GM18520 (cell line): Measurements from ENCODE around the gene LRRC59.

Experiments
- ATAC-seq: cut with Tn5 transposase; IDR thresholded peaks from one replicate; pipeline ENCODE4 v1.9.1; 2021; ENCODE audit not compliant: unreplicated experiment

The LRRC59 gene

GRCh38 chr17:50363217-50364060, 33.9 kb downstream of the LRRC59 start:
- ATAC-seq, result no peak

GRCh38 chr17:50362661-50363060, 34.7 kb downstream of the LRRC59 start:
- ATAC-seq, result no peak

- ATAC-seq, result no peak
Observed at GRCh38 chr17:50361561-50362480, 35.5 kb downstream of the LRRC59 start.

- ATAC-seq, result no peak
Observed at GRCh38 chr17:50360486-50361115, 36.7 kb downstream of the LRRC59 start.

GRCh38 chr17:50359998-50360461, 37.3 kb downstream of the LRRC59 start:
- ATAC-seq, result no peak

GRCh38 chr17:50359005-50359699, 38.2 kb downstream of the LRRC59 start:
- no peak for ATAC-seq

- no peak for ATAC-seq
Observed at GRCh38 chr17:50358177-50358576, 39.1 kb downstream of the LRRC59 start.

- no peak for ATAC-seq
Observed at GRCh38 chr17:50356892-50357510, 40.3 kb downstream of the LRRC59 start.

- ATAC-seq, result no peak
Observed at GRCh38 chr17:50356418-50356817, 40.9 kb downstream of the LRRC59 start.

GRCh38 chr17:50355701-50356341, 41.5 kb downstream of the LRRC59 start:
- ATAC-seq, result no peak

- no peak for ATAC-seq
Observed at GRCh38 chr17:50355336-50355700, 42.0 kb downstream of the LRRC59 start.

- ATAC-seq, result no peak
Observed at GRCh38 chr17:50354776-50355175, 42.5 kb downstream of the LRRC59 start.

- ATAC-seq, result no peak
Observed at GRCh38 chr17:50354198-50354597, 43.1 kb downstream of the LRRC59 start.

GRCh38 chr17:50353600-50354195, 43.6 kb downstream of the LRRC59 start:
- ATAC-seq, result no peak

GRCh38 chr17:50352693-50353599, 44.4 kb downstream of the LRRC59 start:
- ATAC-seq, result no peak

- ATAC-seq, result no peak
Observed at GRCh38 chr17:50352072-50352692, 45.1 kb downstream of the LRRC59 start.

- no peak for ATAC-seq
Observed at GRCh38 chr17:50350733-50351132, 46.6 kb downstream of the LRRC59 start.

- ATAC-seq, result no peak
Observed at GRCh38 chr17:50349243-50349600, 48.1 kb downstream of the LRRC59 start.
